Hypothalamus (tissue), 51 donors: Measurements from ENCODE around the gene TMEM120A.

Source experiments
- DNase-seq, 51 donors: peaks; one replicate each; lab custom pipeline; 2025; lab: John Stamatoyannopoulos, UW

Gene TMEM120A

DNA sequence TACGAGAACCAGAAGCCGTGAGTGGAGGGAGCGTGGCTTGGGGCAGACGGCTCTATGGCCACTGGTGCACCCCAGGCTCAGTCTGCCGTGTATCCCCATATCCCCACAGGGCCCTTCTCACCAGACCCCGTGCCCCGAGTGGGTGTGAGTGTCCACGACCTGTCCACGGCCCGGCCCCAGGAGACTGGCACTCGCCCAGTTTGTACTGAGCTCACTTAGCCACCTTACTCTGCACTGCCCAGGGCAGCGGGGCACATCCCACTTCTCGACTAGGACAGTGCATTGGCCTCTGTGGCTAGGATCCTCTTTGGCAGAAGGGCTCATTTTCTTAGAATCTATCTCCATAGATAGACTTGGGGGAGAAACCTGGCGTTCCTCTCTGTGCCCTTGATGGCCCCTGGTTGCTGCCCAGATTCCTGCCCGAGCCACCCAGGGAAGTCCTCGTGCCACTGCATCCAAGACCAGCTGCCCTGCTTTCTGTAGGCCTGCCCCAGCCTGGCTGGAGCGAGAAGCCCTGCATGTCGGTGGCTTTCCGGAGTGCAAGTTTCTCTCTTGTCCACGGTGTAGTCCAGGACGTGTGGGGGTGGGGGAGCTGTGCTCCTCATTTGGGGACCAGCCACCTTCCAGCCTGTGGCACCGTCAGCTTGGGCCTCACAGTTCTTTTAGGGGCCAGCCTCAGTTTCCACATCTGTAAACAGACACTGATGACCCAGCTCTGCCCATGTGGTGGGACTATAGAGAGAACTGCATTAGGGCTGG, 11.9 kb downstream of the TMEM120A start:
- no peak for DNase-seq

DNA sequence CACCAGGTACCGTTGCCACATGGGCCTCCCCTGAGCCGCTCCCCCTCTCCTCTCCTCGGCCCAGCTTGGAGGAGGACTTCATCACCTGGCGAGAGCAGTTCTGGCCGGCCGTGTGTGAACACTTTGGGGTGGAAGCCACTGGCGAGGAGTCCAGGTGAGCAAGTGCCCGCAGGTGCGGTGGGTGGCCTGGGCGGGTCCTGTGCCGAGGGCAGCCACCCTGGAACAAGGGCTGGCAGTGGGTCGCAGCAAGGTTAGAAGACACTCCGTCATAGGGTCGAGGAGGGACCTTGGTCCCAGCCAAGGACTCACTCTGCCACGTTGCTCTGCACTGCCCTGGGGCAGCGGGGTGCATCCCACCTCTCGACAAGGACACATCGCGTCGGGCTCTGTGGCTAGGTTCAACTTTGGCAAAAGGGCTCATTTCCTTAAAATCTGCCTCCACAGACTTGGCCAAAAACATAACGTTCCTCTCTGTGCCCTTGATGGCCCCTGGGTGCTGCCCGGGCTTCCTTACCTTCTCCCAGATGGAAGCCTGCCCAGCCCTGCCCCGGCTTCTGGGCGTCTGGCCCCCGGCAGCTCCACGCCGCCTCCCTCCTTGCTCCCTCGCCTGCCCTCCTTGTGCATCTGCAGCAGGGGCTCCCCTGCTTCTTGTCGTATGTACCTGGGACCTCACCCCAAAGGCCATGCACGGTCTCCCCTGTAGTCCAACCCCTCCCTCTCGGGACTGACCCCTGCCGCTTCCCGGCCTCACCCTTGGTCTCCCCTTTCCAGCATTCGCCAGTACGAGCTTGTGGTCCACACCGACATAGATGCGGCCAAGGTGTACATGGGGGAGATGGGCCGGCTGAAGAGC, 12.7 kb downstream of the TMEM120A start:
- DNase-seq, result no peak

DNA sequence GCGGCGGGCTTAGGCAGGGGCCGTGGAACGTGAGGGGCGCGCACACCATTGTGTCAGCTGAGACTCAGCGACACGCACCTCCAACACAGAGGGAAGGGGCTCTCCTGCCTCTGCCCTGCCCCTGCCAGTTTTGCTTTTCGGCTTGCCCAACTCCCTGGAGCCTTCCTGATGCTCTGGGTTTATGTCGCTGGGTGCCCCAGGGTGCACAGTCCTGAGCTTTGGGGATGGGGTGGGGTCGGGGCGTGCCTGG, 13.3 kb downstream of the TMEM120A start:
- no peak for DNase-seq

DNA sequence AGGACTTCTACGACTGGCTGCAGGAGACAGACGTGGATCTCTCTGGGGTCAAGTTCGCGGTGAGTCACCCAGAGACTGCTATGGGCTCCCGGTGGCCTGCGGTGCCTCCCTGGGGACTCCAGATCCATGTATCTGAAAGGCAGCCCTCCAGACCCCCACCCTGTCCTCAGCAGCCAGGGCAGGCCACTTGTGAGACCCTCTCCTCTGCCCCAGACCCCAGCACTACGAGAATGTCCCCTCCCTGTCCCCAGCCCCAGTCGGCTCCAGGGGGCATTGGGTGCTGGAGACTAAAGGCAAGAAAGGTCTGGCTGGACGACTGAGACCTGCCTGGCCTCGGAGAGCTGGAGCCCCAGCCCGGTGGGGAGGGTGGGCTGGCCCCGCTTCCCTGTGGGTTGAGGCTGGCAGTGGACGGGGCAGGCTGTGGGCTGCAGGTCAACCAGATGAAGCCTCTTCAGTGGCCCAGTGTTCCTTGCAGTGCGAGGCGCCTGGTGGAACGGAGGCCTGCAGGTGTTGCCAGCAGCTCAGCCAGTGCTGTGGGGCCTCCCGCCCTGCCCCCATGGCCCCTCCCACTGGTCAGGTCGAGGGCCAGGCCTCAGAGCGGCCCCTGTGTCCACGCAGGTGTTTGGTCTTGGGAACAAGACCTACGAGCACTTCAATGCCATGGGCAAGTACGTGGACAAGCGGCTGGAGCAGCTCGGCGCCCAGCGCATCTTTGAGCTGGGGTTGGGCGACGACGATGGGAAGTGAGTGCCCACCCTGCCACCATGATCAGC, 13.8 kb downstream of the TMEM120A start:
- no peak for DNase-seq

DNA sequence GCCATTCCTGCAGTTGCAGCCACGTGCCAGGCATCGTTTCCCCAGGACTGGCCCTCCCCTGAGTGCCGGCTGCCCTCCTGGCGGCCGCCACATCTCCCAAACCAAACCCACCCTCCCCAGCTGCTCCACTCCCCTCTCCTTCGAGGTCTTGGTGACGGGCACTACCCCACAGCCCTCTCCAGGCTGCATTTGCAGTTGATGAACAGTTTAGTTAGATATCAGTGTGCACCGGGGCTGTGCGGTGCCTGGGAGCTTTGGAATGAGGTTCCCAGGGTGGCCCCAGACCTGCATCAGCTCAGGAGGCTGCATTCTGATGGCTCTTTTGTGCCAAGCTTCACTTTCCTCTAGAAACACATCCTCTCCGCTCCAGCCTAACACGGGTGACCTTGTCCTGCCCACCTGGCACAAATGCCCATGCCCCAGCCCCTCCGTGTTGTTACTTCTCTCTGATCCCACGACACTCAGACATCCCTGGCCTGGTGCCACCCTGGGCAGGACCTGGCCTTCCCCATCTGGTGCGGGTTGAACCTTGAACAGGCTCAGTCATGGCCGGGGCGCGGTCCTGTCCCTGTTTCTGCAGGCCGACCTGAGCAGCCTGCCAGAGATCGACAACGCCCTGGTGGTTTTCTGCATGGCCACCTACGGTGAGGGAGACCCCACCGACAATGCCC, 14.5 kb downstream of the TMEM120A start:
- DNase-seq, result no peak

DNA sequence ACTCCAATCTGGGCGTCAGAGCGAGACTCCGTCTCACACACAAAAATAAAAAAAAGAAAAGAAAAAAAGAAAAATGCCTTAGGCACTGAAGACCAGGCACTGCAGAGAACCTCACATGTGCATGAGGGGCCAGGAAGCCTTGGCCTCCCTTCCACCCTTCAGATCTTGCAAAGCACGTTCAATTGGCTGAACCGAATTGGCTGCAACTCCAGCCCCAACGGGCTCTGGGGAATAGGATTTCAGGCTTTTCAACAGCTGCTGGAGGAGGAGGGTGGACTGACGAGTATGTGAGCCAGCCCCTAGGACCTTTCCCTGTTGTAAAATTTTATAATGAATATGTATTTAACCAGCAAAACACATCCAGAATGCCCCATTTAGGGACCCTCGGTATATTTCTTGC, 16.7 kb downstream of the TMEM120A start:
- DNase-seq, result peak in 1 of 51 donors; percentile 17

DNA sequence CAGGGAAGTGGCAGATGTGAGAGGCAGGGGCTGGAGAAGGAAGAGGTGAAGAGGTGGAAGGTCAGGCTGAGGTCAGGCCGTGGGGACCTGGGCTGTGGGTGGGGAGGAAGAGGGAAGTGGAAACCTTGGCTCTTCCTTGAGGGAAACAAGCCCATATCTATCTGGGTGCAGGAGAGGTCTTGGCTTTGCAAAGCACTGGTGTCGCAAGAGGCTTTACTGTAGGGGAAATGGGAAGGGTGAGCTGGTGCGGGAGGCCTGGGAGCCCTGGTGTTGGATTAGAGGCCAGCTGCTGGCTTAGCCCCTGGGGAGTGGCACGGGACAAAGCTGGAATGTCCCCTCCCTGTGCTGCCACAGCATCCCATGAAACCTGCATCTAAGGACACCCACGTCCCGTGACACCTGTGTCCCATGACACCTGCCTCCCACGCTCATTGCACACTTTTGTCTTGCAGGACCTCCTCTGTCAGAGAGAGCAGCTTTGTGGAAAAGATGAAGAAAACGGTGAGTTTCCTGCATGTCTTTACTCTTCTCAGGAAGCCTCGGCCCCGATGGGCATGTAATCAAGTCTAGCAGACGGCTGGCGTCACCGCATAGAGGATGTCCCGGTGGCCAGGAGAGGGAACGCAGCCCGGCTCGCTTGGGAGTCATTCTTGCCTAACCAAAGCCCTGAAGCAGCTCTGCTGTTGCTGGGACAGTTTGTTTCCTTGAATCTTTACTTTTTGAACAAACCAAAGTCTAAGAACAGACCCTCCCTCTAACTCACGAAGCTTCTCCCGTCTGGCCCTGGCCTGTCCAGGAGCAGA, 22.2 kb downstream of the TMEM120A start:
- no peak for DNase-seq

DNA sequence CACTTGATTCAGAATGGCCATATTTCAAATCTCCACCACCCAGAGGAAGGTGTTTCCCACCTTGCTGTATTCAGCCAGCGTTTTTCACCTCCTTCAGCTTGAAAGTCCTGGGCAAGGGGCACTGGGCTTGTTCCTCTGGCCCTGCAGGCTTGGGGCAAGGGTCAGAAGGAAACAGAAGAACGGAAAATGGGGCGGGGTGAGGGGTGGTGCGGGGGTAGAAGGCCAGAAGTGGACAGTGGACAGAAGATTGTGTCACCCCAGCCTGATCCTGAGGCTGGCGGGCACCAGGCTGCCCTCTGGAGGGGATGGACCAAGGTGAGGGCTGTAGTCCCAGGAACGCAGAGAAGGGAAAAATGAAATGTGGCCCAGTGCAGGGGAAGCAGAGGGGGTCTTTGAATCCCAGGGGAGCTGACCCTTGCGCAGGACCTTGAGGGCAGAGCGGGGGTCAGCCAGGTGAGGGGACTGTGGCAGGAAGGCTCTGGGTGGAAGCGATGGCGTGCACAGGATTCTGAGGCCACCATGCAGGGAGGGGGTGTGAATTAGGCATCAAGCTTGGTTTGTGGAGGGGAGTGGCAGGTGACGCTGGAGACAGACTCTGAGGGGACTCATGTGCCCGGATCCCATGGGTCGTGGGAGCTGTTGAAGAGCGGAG, 23.0 kb downstream of the TMEM120A start:
- no peak for DNase-seq

DNA sequence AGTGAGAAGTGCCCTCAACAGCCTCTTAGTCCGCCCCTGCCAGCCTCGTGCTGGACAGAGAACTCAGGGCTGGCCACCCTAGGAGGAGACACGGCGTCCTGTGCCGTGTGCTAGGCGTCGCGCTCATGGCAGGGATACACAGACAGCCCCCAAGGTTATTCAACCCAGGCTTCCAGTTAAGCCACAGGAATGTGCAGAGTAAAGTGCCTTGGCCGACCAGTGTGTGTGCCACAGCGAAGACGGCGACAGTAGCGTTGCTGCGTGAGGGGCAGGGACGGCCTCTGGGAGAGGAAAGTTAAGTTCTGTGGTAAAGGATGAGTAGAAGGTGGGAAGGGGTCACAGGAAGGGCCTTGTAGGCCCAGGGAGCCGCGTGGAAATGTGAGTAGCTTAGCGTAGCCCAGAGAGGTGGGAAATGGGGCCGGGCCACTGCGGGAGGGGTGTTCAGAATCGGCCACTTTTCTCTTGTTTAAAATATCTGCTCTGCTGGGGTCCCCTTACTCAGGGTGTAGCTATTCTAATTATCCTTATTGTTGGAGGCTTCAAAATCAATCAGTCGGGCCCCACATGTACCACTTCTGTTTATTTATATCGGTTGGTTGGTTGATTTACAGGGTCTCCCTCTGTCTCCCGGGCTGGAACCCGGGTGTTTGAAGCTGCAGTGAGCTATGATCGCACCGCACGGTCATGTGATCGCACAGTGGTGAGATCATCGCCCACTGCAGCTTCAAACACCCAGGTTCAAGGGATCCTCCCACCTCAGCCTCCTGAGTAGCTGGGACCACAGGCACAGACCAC, 24.5 kb downstream of the TMEM120A start:
- DNase-seq, result no peak

DNA sequence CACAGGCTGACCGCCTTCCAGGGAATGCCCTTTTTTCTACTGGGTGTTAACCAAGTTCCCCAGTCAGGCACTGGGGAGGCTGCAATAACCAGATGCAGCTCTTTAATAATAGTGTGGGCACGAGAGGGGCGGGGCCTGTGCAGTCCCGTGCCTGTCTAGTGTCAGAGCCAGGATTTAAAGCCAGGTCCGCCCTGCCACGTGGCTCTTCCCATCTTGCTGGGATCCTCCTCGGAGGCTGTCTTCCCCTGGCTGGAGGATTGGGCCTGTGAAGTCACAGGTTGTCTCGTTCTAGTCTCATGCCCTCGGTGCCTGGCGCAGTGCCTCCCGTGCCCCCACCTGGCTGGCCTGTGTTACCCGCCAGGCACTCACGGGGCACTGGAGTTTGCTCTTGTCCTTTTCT, 25.2 kb downstream of the TMEM120A start:
- peak in 3 of 51 donors; percentile 38 to 41 (median 41) for DNase-seq

DNA sequence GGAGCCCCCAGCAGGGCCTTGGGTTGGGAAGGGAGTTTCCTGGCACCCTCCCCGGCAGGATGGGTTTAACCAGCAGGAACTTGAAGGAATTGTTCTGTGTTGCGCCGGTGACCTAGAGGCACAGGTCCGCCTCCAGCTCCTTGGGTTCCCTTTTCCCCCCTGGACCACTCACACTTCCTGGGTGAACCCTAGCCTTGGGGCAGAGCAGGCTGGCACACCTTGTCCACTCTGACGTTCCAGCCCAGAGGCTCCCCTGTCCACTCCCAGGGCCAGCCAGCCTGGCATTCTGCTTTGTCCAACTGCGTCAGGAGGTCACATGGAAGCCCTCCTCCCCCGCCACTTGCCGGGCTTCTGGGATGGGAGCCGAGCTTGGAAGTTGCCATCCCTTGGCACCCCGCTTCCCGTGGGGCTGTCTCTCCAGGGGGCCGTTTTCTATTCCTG, 25.8 kb downstream of the TMEM120A start:
- peak in 40 of 51 donors; percentile 23 to 87 (median 68) for DNase-seq

DNA sequence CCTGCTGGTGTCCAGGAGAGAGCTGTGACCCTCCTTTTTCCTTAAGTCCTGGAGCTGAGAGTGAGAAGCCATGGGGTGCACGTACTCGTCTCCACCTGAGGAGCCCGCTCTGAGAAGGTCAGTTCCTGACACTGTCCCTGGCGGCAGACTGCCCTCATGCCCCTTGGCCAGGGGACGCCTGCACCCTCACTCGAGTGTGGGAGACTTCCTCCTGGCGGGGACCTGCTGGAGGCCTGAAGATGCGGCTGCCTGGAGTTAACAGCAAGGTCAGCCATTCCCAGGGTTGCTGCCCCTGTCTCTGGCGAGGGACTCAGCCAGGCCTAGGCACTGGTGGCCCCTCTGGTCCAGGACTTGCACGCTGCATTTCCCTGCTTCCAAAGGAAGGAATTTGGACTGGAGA, 26.4 kb downstream of the TMEM120A start:
- DNase-seq, result no peak

DNA sequence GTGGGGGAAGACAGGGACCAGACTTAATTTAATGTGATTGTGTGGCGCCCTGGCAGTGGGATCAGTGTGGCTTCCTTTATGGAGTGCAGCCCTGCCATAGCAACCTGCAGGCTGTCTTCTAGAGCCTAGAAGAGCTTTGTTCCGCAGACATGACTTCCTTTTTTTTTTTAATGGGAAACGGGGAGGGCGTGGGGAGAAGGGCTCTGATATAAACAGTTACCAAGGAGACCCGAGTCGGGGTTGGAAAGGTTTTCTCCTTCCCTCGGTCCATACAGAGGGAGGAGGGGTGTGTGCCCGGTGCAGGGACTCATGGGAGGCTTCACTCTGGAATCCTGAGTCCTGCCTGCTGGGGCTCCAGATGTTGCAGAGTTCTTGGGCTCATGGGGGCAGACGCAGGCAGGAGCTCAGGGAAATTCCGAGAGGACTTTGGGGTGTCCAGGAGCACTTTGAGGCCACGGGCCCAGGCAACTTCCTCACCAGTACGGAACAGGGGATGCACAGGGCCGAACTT, 26.9 kb downstream of the TMEM120A start:
- DNase-seq, result peak in 9 of 51 donors; percentile 14 to 55 (median 34)

DNA sequence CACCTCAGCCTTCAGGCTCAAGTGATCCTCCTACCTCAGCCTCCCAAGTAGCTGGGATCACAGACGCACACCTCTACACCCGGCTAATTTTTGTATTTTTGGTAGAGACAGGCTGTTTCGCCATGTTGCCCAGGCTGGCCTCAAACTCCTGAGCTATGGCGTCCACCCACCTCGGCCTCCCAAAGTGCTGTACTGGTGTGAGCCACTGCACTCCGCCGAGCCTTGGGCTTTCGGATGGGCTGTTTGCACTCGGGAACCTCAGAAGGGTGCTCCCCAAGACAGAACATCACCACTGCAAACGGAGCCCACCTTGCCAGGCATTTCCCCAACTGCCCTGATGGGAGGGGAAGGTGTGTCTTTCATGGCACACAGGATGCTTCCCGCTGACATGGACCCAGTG, 27.3 kb downstream of the TMEM120A start:
- peak in 1 of 51 donors; percentile 55 for DNase-seq

DNA sequence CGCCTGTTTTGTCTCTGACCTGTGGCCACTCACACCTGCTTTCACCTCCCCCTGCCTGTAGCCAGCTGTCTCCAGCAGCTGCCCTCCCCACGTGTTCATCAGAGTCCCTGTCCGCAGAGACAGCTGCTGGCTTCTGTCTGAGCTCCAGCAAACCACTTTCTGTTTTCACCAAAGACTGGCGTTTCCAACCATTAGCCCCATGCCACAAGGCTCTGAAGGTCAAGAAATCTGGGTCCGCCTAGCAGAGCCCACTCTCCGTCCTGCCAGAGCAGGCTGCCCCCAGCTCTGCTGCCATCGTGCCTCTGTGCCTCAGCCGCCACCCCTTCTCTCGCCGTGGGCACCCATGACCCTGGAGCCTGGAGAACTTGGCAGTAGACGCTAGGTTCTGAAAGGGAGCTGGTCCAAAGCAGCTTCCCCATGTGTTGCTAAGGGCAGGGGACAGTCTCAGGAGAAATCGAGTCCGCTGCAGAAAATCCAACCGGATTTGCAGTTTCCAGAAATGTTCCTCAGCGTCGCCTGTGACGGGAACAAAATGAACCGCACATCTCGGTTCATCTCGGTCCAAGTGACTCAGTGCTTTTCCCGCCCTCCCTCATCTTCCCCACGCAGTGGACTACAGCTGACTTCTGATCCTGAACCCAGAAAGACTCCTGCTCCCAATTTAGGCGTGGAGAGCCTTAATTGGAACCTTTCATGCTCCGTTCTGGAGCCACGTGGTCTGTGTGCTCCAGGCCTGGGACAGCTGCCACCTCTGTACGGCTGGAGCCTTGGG, 28.0 kb downstream of the TMEM120A start:
- peak in 26 of 51 donors; percentile 17 to 69 (median 48) for DNase-seq

DNA sequence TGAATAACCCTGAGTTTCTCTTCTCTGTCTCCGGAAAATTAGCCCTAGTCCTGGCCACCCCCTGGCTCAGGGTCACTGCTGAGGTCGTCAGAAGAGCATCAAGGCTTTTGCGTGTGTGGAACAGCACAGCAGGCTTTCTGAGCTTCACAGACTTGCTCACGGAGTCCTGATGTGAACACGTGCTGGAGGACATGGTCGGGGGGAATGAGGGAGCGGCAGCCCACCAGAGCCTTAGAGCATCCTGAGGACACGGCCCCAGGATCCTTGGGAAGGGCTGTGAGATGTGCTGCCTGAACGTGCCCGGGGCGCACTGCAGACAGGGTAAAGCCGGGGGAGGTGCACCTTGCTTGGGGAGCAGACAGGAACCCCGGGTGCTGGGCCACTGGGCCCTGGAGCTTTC, 28.8 kb downstream of the TMEM120A start:
- no peak for DNase-seq

DNA sequence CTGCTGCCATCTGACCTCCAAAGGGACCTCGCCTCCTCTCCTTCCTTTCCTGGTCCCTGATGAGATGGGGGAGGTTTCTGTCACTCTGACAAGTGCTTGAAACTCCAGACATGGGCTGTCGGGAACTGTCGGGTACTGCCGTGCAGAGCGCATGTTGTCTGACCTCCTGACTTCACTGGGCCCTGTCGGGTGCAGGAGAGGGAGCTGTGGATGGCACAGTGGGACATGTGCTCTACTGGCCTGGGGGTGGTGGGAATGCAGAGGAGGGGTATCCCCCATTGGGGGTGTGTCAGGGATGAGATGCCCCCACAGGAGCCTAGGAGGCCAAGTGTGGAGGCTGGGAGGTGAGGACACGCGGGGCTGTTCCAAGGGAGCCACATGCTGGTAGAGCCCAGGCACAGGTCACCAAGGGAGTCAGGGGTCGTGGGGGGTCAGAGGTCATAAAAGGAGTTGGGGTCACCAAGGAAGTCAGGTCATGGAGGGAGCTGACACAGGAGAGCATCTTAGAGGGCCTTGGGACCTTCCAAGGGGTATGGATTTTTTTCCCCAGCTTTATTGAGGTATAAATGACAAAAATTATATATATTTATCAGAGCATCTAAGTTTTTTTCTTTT, 30.9 kb downstream of the TMEM120A start:
- DNase-seq, result no peak
